Stimulated activated CD4-positive, alpha-beta T cell treated with anti-CD3 and anti-CD28 coated beads, Interleukin-12 subunit alpha, Interleukin-12 subunit beta, amount 100 ng/mL, for 4 hours (primary cell): ENCODE measurements around the gene BTN3A1.

Experiments used
- DNase-seq: peaks from one replicate; pipeline ENCODE4 v3.0.0-alpha.2; 2020

The BTN3A1 gene

GRCh38 chr6:26380256-26380655, 21.8 kb upstream of the BTN3A1 start:
- DNase-seq: no peak

- DNase-seq: no peak
Observed at GRCh38 chr6:26382121-26382520, 20.0 kb upstream of the BTN3A1 start.

- no peak for DNase-seq
Observed at GRCh38 chr6:26383624-26384417, 18.3 kb upstream of the BTN3A1 start.

- no peak for DNase-seq
Observed at GRCh38 chr6:26385734-26386125, 16.3 kb upstream of the BTN3A1 start.

GRCh38 chr6:26387565-26387964, 14.5 kb upstream of the BTN3A1 start:
- DNase-seq: no peak

GRCh38 chr6:26388014-26388413, 14.1 kb upstream of the BTN3A1 start:
- DNase-seq: no peak

- DNase-seq: no peak
Observed at GRCh38 chr6:26388441-26388840, 13.6 kb upstream of the BTN3A1 start.

- DNase-seq: no peak
Observed at GRCh38 chr6:26389349-26389894, 12.7 kb upstream of the BTN3A1 start.

- DNase-seq: no peak
Observed at GRCh38 chr6:26390531-26390930, 11.5 kb upstream of the BTN3A1 start.

- DNase-seq: no peak
Observed at GRCh38 chr6:26392932-26393636, 9.0 kb upstream of the BTN3A1 start.

- no peak for DNase-seq
Observed at GRCh38 chr6:26394289-26394688, 7.8 kb upstream of the BTN3A1 start.

GRCh38 chr6:26398555-26398954, 3.5 kb upstream of the BTN3A1 start:
- no peak for DNase-seq

- DNase-seq: no peak
Observed at GRCh38 chr6:26400626-26401025, 1.4 kb upstream of the BTN3A1 start.

GRCh38 chr6:26401389-26401986, 587 bp upstream of the BTN3A1 start:
- no peak for DNase-seq

- DNase-seq: no peak
Observed at GRCh38 chr6:26403893-26404292, 1.8 kb downstream of the BTN3A1 start.

GRCh38 chr6:26404546-26404945, 2.5 kb downstream of the BTN3A1 start:
- no peak for DNase-seq

GRCh38 chr6:26408828-26409730, 7.0 kb downstream of the BTN3A1 start:
- no peak for DNase-seq

GRCh38 chr6:26411751-26412150, 9.7 kb downstream of the BTN3A1 start:
- DNase-seq: no peak

- no peak for DNase-seq
Observed at GRCh38 chr6:26412228-26412627, 10.2 kb downstream of the BTN3A1 start.

- no peak for DNase-seq
Observed at GRCh38 chr6:26412954-26413353, 10.9 kb downstream of the BTN3A1 start.

GRCh38 chr6:26414281-26414680, 12.2 kb downstream of the BTN3A1 start:
- DNase-seq: no peak

GRCh38 chr6:26415036-26415614, 13.1 kb downstream of the BTN3A1 start:
- no peak for DNase-seq
